Stomach smooth muscle (tissue), 2 donors: ENCODE results near the gene OGT.
"Not testable (repeated sequence)": the region's sequence is repeated elsewhere in the genome, so short reads cannot be mapped to it uniquely, and the experiment has no call there.

Source experiments
- H3K27ac ChIP-seq: one replicate; pipeline ENCODE4 v1.7.0; 2013; ENCODE audit warnings: mild to moderate bottlenecking, low read length, inconsistent platforms
- H3K27me3 ChIP-seq, 2 donors: one replicate each; pipeline ENCODE4 v1.7.0; 2013; ENCODE audit warnings: low read length in 2 of 2; ENCODE audit not compliant: insufficient read depth in 2 of 2, control insufficient read depth in 1 of 2
- H3K36me3 ChIP-seq, 2 donors: one replicate each; pipeline ENCODE4 v1.7.0; 2013; ENCODE audit warnings: low read length in 2 of 2; ENCODE audit not compliant: control insufficient read depth in 2 of 2, insufficient read depth in 2 of 2
- H3K4me1 ChIP-seq: one replicate; pipeline ENCODE4 v1.7.0; 2013; ENCODE audit warnings: low read length; ENCODE audit not compliant: control insufficient read depth, insufficient read depth
- H3K4me3 ChIP-seq, 2 donors: one replicate each; pipeline ENCODE4 v1.7.0; 2013; ENCODE audit warnings: low read length in 2 of 2
- H3K9ac ChIP-seq, 2 donors: one replicate each; pipeline ENCODE4 v1.7.0; 2013; ENCODE audit warnings: low read length in 2 of 2, mild to moderate bottlenecking in 1 of 2
- H3K9me3 ChIP-seq, 2 donors: one replicate each; pipeline ENCODE4 v1.7.0; 2013; ENCODE audit warnings: low read length in 2 of 2; ENCODE audit not compliant: control insufficient read depth in 2 of 2
- donor health status: healthy.
- donor health status: Pancreatic carcinoma.

OGT gene

DNA sequence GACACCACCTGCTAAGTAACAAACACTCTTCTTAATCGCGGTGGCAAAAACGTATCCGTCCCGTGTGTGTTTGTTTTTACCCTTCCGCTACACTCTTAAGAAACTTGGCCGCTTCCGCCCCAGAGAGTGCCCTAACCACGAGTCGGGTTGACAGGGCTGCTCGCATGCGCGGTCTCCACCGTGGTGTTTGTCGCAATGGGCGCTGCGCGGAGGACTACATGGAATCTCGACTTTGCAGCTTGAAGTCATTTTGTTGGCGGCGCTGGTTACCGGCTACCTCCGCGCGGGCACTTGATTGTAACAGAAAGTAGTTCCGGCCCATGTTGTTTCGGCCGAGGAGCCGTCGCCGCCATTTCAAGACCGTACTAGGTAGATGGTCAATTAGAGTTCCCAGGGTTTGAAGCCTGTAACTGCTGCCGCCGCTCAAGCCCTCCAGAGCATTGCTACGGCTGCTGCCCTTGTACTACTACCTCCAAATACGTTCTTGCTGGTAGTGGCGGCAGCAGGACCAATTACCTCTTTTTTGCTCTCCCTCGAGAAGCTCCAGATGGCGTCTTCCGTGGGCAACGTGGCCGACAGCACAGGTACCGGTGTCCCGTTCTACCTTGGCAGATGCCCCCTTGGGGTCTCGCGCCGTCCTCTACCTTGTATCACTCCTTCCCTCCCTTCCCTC is at the start of gene OGT:
TSS of gene OGT (plus strand) at position 352 of the 673 bp plus-strand sequence. CDS start at position 548, 196 bp downstream.
- peak within 1 kb of the TSS; percentile 85 for H3K27ac ChIP-seq
- peak within 1 kb of the TSS; percentile 86 to 96 for H3K9ac ChIP-seq
- no peaks in the 10 kb centered on the region for H3K9me3 ChIP-seq
- H3K27me3 ChIP-seq, result peaks cover 0 to 4% of the 10 kb centered on the region in 2 donors
- peak within 1 kb of the TSS; percentile 91 to 93 for H3K4me3 ChIP-seq
- peaks cover 0 to 3% of the 10 kb centered on the region in 2 donors for H3K36me3 ChIP-seq
- no peaks in the 10 kb centered on the region for H3K4me1 ChIP-seq

DNA sequence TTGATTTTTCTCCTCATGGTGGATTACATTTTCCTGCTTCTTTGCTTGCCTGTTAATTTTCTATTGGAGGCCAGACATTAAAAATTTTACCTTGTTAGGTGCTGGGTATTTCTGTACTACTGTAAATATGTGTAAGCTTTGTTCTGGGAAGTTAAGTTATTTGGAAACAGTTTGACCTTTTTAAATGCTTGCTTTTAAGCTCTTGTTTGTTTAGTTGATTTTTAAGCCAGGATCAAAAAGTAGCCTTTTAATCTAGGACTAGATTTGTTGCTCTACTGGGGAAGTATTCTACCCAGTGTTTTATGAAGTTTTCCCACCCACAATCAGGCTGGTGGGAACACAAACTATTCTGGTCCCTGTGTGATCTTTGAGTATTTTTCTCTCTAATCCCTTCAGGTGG is 45.1 kb upstream of the OGT start:
- Histone ChIP-seq H3K9me3 (no peaks in the 10 kb centered on the region), H3K4me1 (peaks cover 4% of the 10 kb centered on the region), H3K36me3 (no peaks in the 10 kb centered on the region), H3K4me3 (no peak overlapping the region), H3K27me3 (no peaks in the 10 kb centered on the region), H3K9ac (no peak overlapping the region), H3K27ac (no peak overlapping the region)

DNA sequence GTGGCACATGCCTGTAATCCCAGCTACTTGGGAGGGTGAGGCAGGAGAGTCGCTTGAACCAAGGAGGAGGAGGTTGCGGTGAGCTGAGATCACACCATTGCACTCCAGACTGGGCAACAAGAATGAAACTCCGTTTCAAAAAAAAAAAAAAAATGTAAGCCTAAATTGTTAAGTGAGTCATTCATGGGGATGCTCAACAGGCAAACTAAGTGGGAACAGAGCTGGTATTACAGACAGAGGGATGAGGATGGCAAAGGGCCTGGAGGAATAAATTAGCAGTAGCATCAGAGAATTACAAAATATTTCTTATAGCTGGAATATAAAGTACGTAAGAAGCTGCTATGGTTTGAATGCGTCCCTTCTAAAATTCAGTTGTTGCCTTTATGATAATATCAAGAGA is 43.4 kb upstream of the OGT start:
- Histone ChIP-seq H3K4me1 (peaks cover 4% of the 10 kb centered on the region), H3K27ac (no peak overlapping the region), H3K4me3 (no peak overlapping the region), H3K36me3 (no peaks in the 10 kb centered on the region), H3K9ac (no peak overlapping the region), H3K27me3 (peaks cover 0 to 2% of the 10 kb centered on the region in 2 donors), H3K9me3 (no peaks in the 10 kb centered on the region)

DNA sequence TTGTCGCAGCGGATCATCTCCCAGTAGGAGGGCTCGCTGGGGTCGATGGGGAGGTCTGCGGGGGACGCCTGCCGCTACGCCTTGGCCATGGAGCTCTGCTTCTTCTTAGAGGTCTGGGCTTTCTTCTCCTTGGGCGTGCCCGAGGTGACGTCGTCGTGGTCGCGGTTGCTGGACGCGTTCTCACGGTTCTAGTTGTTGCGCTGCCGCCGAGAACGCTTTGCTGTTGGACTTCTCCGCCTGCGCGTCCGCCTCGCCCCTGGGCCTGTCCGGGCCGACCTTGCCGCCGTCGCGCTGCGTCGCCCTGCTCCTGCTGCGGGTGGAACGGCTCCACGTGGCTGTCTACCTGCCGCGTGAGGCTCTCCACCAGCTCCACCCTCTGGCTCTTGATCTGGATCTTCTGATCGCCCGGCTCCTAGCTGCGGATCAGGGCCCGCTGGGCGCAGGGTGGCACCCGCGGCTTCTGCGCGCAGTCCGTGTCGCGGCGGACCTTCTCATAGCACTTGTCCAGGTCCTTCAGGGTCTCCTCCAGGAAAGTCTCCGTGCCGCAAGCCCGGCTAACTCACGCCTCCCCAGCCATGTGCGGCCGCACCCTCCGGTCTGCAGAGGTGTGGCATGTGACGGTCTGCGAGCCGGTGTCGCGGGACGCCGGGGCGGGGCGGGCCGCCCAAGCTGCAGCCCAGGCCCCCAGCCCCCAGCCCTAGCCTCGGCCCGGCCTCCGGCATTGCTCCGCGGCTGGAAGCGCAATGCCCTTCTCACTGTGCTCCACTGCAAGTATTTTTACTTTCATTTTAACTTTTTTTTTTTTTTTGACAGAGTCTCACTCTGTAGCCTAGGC is 40.5 kb upstream of the OGT start:
- H3K9ac ChIP-seq, result peak overlapping the region; percentile 29 to 42
- peaks cover 4% of the 10 kb centered on the region for H3K4me1 ChIP-seq
- H3K36me3 ChIP-seq, result no peaks in the 10 kb centered on the region
- H3K9me3 ChIP-seq, result peaks cover 0 to 3% of the 10 kb centered on the region in 2 donors
- H3K27ac ChIP-seq, result no peak overlapping the region
- peaks cover 0 to 2% of the 10 kb centered on the region in 2 donors for H3K27me3 ChIP-seq
- peak overlapping the region; percentile 57 to 76 for H3K4me3 ChIP-seq

DNA sequence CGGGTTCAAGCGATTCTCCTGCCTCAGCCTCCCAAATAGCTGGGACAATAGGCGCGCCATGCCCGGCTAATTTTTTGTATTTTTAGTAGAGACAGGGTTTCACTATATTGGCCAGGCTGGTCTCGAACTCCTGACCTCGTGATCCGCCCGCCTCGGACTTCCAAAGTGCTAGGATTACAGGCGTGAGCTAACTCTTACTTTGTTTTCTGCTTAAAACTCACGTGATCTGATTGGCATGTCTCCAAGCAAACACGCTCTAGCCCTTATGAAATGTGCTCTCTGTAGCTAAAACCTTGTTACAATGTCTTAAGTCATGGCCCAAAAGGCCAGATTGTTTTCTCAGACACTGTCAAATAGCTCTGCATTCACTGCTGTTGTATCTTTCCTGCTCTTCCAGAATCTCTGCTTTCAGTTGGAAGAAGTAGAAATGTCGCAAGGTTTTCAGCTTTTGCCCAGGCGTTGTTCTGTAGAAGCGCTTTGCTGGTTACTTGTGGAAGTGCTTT is 39.7 kb upstream of the OGT start:
- Histone ChIP-seq H3K4me1 (peaks cover 4% of the 10 kb centered on the region), H3K9me3 (peaks cover 0 to 3% of the 10 kb centered on the region in 2 donors), H3K9ac (no peak overlapping the region), H3K27me3 (peaks cover 0 to 2% of the 10 kb centered on the region in 2 donors), H3K27ac (peak overlapping the region; percentile 12), H3K36me3 (no peaks in the 10 kb centered on the region), H3K4me3 (peak overlapping the region; percentile 57 to 76)

- not testable (repeated sequence) for H3K27me3 ChIP-seq, H3K4me3 ChIP-seq, H3K9me3 ChIP-seq, H3K27ac ChIP-seq, H3K36me3 ChIP-seq, H3K4me1 ChIP-seq, H3K9ac ChIP-seq
Measured at GRCh38 chrX:71495979-71496378, 36.9 kb upstream of the OGT start.

DNA sequence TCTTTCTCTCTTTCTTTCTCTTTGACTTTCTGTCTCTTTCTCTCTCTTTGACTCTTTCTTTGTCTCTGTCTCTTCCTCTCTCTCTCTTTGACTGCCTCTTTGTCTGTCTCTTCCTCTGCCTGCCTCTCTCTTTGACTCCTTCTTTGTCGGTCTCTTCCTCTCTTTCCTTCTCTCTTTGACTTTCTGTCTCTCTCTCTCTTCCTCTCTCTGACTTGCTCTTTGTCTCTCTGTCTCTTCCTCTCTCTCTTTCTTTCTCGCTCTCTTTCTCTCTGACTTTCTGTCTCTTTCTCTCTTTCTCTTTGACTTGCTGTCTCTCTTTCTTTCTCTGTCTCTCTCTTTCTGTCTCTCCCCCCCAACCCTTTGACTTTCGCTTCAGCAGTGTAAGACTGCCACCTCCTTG is 36.4 kb upstream of the OGT start:
- Histone ChIP-seq H3K4me1 (peaks cover 4% of the 10 kb centered on the region), H3K36me3 (no peaks in the 10 kb centered on the region), H3K9me3 (peaks cover 0 to 3% of the 10 kb centered on the region in 2 donors), H3K27me3 (peaks cover 0 to 2% of the 10 kb centered on the region in 2 donors), H3K27ac (no peak overlapping the region), H3K9ac (no peak overlapping the region), H3K4me3 (no peak overlapping the region)

- H3K36me3 ChIP-seq, H3K9me3 ChIP-seq, H3K9ac ChIP-seq, H3K27ac ChIP-seq, H3K27me3 ChIP-seq, H3K4me1 ChIP-seq, H3K4me3 ChIP-seq: not testable (repeated sequence)
Measured at GRCh38 chrX:71502080-71502479, 30.8 kb upstream of the OGT start.

DNA sequence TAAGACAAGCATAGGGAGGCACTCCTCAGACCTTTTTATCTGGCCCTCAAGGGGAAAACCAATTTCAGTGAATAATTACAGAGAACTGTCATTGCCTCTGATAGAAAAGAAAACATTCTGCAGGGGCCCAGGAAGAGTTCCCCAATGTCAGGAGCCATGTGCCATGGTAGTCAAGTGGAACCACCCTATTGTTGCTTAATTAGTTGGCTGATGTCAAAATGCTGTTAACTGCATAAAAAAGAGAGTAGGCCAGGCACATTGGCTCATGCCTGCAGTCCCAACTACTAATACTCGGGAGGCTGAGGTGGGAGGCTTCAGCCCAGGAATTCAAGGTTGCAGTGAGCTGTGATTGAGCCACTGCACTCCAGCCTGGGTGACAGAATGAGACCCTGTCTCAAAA is 28.6 kb upstream of the OGT start:
- Histone ChIP-seq H3K4me3 (no peak overlapping the region), H3K4me1 (no peaks in the 10 kb centered on the region), H3K27me3 (peaks cover 0 to 2% of the 10 kb centered on the region in 2 donors), H3K9ac (no peak overlapping the region), H3K36me3 (no peaks in the 10 kb centered on the region), H3K27ac (no peak overlapping the region), H3K9me3 (no peaks in the 10 kb centered on the region)

DNA sequence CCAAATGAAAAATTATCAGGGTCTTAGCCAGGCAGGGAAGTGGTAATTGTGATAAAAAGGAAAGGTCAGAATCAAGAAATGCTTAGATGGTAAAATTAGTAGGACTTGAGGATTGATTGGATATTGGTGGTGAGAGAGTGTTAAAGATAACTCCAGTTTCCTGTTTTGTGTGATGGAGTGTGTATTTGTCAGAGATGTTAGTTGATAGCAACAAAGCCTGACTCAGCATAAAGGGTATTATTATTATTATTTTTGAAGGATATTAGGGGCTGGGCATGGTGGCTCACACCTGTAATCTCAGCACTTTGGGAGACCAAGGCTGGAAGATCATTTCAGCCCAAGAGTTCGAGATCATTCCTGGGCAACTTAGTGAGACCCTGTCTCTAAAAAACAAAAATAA is 23.6 kb upstream of the OGT start:
- no peak overlapping the region for H3K27ac ChIP-seq
- no peak overlapping the region for H3K9ac ChIP-seq
- H3K27me3 ChIP-seq, result peaks cover 0 to 2% of the 10 kb centered on the region in 2 donors
- no peaks in the 10 kb centered on the region for H3K9me3 ChIP-seq
- no peak overlapping the region for H3K4me3 ChIP-seq
- no peaks in the 10 kb centered on the region for H3K36me3 ChIP-seq
- no peaks in the 10 kb centered on the region for H3K4me1 ChIP-seq

GRCh38 chrX:71510161-71510560 is 22.7 kb upstream of the OGT start:
- H3K9me3 ChIP-seq, result no peaks in the 10 kb centered on the region
- H3K4me3 ChIP-seq, result no peak overlapping the region
- no peak overlapping the region for H3K27ac ChIP-seq
- no peaks in the 10 kb centered on the region for H3K36me3 ChIP-seq
- H3K27me3 ChIP-seq, result peaks cover 0 to 2% of the 10 kb centered on the region in 2 donors
- H3K9ac ChIP-seq, result no peak overlapping the region
- no peaks in the 10 kb centered on the region for H3K4me1 ChIP-seq
